SK-N-MC (cell line): ENCODE data around the gene UGT1A9.

Source experiments
- EZH2 ChIP-seq: fragments of 200-600 bp; sonication (generic); IDR thresholded peaks from one replicate; pipeline ENCODE4 v1.6.1; 2017; ENCODE audit warnings: antibody characterized with exemption
- POLR2AphosphoS5 ChIP-seq: IDR thresholded peaks from 2 replicates; pipeline ENCODE4 v1.6.1; 2012; ENCODE audit warnings: mild to moderate bottlenecking, low read depth, low read length, borderline replicate concordance

GRCh38 chr2:233799716-233800115 is 128.0 kb downstream of the UGT1A9 start:
- TF ChIP-seq EZH2 (no peak), POLR2AphosphoS5 (no peak)
